ENCODE data around the gene KRTAP13-4. TPM values are rescaled to one million over a fixed set of nuclear protein-coding genes. Genes with fewer than 3 reads are reported as not detected.
A peak's percentile ranks its signal among the peaks of the same experiment; 100 is the strongest.

KRTAP13-4 gene
- total RNA-seq, 4 donors from 2014 or later: not detected

DNA sequence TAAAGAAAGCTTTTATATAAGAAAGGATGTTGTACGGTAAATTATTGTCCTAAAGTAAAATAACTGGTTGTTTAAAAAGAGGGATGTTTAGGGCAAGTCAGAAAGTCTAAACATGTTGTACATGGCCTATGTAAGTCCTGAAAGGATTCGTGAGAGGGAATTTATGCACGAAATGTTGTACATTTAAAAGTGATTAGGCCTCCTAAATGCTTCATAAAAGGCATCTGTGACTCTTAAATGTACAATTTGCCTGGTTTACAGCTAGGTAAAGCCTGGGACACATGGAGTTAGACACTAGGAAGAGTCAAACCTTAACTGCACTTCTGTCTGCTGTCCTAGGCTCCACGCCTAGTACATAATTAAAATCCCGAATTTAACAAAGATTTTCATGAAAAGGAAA lies 14.0 kb upstream of the KRTAP13-4 start:
- no peak overlapping the region for H3K27ac ChIP-seq
- WGBS, 2 donors: 60 to 69% methylated on average over 5 of the region's 5 CpGs
- no peaks in the 10 kb centered on the region for H3K27me3 ChIP-seq
- no peak for DNase-seq
- no peak overlapping the region for H3K4me3 ChIP-seq
- H3K4me1 ChIP-seq: no peaks in the 10 kb centered on the region
- no peak for TF ChIP-seq CTCF (IDR thresholded peaks at IDR 0.05)
- TF ChIP-seq POLR2A (IDR thresholded peaks at IDR 0.05): no peak
- no peaks in the 10 kb centered on the region for H3K9me3 ChIP-seq
- intact Hi-C loops (cut with DNase I): no loop called here
- no peaks in the 10 kb centered on the region for H3K36me3 ChIP-seq

- no peak for DNase-seq
- intact Hi-C loops (cut with DNase I): no loop called here
- no peak for TF ChIP-seq POLR2A (IDR thresholded peaks at IDR 0.05)
- TF ChIP-seq CTCF (IDR thresholded peaks at IDR 0.05): no peak
- 73 to 78% methylated on average over 5 of the region's 5 CpGs for WGBS, 2 donors
- H3K27ac ChIP-seq: no peak within 1 kb of the TSS
- H3K4me3 ChIP-seq: no peak within 1 kb of the TSS
- no peaks in the 10 kb centered on the region for H3K9me3 ChIP-seq
- no peaks in the 10 kb centered on the region for H3K27me3 ChIP-seq
- H3K4me1 ChIP-seq: no peaks in the 10 kb centered on the region
- no peaks in the 10 kb centered on the region for H3K36me3 ChIP-seq
Measured at GRCh38 chr21:30425826-30426225, 4.2 kb upstream of the KRTAP13-4 start, which contains the start of gene KRTAP13-3. KRTAP13-3 (minus strand) TSS chr21:30425926; CDS start chr21:30425912, 14 bp downstream.

GRCh38 chr21:30426731-30427130 lies 3.3 kb upstream of the KRTAP13-4 start:
- Histone ChIP-seq H3K36me3 (no peaks in the 10 kb centered on the region), H3K27ac (no peak overlapping the region), H3K4me3 (no peak overlapping the region), H3K4me1 (no peaks in the 10 kb centered on the region), H3K27me3 (no peaks in the 10 kb centered on the region), H3K9me3 (no peaks in the 10 kb centered on the region)
- no peak for TF ChIP-seq POLR2A (IDR thresholded peaks at IDR 0.05)
- TF ChIP-seq CTCF (IDR thresholded peaks at IDR 0.05): no peak
- intact Hi-C loops (cut with DNase I): no loop called here
- 47 to 53% methylated on average over 3 of the region's 3 CpGs for WGBS, 2 donors
- no peak for DNase-seq

DNA sequence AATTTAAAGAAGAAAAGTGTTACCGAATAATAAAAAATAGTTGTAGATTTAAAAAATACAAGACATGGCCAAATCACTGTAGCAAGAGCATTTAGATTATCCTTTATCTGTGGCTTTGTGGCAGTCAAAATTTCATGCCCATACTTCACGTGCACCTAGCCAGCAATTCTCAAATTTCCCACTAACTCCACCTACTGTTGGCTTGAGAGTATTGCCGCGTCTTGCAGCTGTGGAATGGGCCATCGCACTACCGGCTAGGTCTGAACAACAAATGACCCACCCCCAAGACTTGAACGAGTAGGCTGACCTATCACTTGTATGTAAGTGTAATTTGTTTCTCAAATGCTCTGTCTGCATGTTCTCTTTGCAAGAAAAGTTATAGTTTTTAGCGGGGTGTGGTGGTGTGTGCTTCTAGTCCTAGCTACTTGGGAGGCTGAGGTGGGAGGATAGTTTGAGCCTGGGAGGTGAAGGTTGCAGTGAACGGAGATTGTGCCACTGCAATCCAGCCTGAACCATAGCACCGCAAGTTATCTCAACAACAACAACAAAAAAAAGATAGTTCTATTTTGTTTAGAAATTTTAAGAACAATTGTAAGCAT lies 4.1 kb downstream of the KRTAP13-4 start:
- TF ChIP-seq POLR2A (IDR thresholded peaks at IDR 0.05): no peak
- peak in 5 of 6 experiments; percentile 17 to 56 (median 35) for TF ChIP-seq CTCF (IDR thresholded peaks at IDR 0.05)
- 35 to 41% methylated on average over 10 of the region's 10 CpGs for WGBS, 2 donors
- intact Hi-C loops (cut with DNase I): no loop called here
- Histone ChIP-seq H3K27ac (no peak overlapping the region), H3K36me3 (no peaks in the 10 kb centered on the region), H3K9me3 (no peaks in the 10 kb centered on the region), H3K27me3 (no peaks in the 10 kb centered on the region), H3K4me1 (no peaks in the 10 kb centered on the region), H3K4me3 (no peak overlapping the region)
- no peak for DNase-seq

- Histone ChIP-seq H3K4me1 (no peaks in the 10 kb centered on the region), H3K27ac (no peak overlapping the region), H3K4me3 (no peak overlapping the region), H3K36me3 (no peaks in the 10 kb centered on the region), H3K9me3 (no peaks in the 10 kb centered on the region), H3K27me3 (no peaks in the 10 kb centered on the region)
- intact Hi-C loops (cut with DNase I): no loop called here
- 61 to 62% methylated on average over 3 of the region's 3 CpGs for WGBS, 2 donors
- DNase-seq: no peak
- no peak for TF ChIP-seq CTCF (IDR thresholded peaks at IDR 0.05)
- no peak for TF ChIP-seq POLR2A (IDR thresholded peaks at IDR 0.05)
Measured at GRCh38 chr21:30437010-30437565, 7.1 kb downstream of the KRTAP13-4 start.

Data from esophagus squamous epithelium (tissue), 5 donors.